ENCODE results near the gene MAPK12.

DNA sequence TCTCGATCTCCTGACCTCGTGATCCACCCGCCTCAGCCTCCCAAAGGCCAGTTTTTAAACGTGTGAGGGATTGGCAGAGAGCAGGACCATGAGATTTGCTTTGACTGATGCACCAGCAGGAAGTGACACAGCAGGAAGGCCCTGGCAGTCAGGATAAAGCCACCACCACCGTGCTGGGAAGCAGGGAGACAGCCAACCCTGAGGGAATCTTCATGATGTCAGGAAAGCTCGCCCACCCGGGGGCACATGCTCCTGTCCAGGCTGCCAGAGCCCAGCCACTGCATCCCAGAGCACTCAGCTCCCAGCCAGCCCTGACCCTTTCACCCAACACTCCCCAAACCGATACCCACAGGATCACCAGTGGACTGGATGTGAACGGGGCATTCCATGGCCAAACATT, 22.7 kb downstream of the MAPK12 start:
- TF ChIP-seq, protein P1, sequence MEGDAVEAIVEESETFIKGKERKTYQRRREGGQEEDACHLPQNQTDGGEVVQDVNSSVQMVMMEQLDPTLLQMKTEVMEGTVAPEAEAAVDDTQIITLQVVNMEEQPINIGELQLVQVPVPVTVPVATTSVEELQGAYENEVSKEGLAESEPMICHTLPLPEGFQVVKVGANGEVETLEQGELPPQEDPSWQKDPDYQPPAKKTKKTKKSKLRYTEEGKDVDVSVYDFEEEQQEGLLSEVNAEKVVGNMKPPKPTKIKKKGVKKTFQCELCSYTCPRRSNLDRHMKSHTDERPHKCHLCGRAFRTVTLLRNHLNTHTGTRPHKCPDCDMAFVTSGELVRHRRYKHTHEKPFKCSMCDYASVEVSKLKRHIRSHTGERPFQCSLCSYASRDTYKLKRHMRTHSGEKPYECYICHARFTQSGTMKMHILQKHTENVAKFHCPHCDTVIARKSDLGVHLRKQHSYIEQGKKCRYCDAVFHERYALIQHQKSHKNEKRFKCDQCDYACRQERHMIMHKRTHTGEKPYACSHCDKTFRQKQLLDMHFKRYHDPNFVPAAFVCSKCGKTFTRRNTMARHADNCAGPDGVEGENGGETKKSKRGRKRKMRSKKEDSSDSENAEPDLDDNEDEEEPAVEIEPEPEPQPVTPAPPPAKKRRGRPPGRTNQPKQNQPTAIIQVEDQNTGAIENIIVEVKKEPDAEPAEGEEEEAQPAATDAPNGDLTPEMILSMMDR (IDR thresholded peaks at IDR 0.05; ENCODE audit: poor library complexity), result no peak
- no peak for TF ChIP-seq EZH2phosphoT487 (IDR thresholded peaks at IDR 0.05; ENCODE audit: low read depth, severe bottlenecking, unreplicated experiment)
- TF ChIP-seq EZH2 (IDR thresholded peaks at IDR 0.05; ENCODE audit: borderline replicate concordance), result no peak

Data from hepatocyte (in vitro differentiated cells).